K562 (cell line): ENCODE results near the gene USP24. TPM values are rescaled to one million over a fixed set of nuclear protein-coding genes. Genes with fewer than 3 reads are reported as not detected.

ENCODE experiments used
- ATAC-seq: fragments of 200-7000 bp; cut with Tn5 transposase; 3 replicates; pipeline ENCODE4 v1.9.1; 2020; ENCODE audit warnings: moderate library complexity
- BruUV-seq: library from RNA; stranded (reverse); fragments of 400-500 nt; replicated peaks from 2 replicates; lab custom pipeline; 2021; lab: Mats Ljungman, UMichigan
- CTCF ChIA-PET: fragments of 300-600 bp; formaldehyde crosslinking; extraction: SDS; loops from one replicate; lab custom pipeline; 2021; ENCODE audit warnings: low intra/inter-chr PET ratio; lab: Yijun Ruan, JAX
- POLR2A ChIA-PET: fragments of 300-600, 350-650 bp; sonication (Branson Sonifier 250); formaldehyde crosslinking; extraction: SDS; loops from one replicate; lab custom pipeline; 2021; ENCODE audit warnings: antibody characterized with exemption, inconsistent platforms; lab: Yijun Ruan, JAX
- DNase-seq, 4 experiments: peaks; one replicate each; pipeline versions ENCODE4 v3.0.0 to v3.0.0-alpha.2; 2011 to 2018; ENCODE audit warnings: low spot score in 3 of 4, mixed read lengths in 3 of 4; ENCODE audit errors: extremely low read depth in 1 of 4
- FAIRE-seq: peaks from 2 replicates; lab custom pipeline; 2011; peaks lifted over from hg19 to GRCh38; lab: Jason Lieb, UNC
- H2AFZ ChIP-seq: 2 replicates; pipeline ENCODE4 v1.6.0; 2011; ENCODE audit warnings: low read depth, low read length, control low read depth, inconsistent platforms
- H3K27ac ChIP-seq: fragments of 200-600 bp; 3 replicates; pipeline ENCODE4 v1.8.0; 2011; ENCODE audit warnings: low read depth, mild to moderate bottlenecking, control low read depth, inconsistent platforms, low read length, moderate library complexity, mixed read lengths; ENCODE audit errors: extremely low read depth
- H3K27me3 ChIP-seq, 2 experiments: fragments of 300-600 bp in 1 of 2; 2 replicates in 1 of 2; 3 replicates in 1 of 2; pipeline versions ENCODE4 v1.6.0 to v1.8.0; 2011; ENCODE audit warnings: inconsistent platforms in 2 of 2, low read length in 2 of 2, mild to moderate bottlenecking in 1 of 2, mixed read lengths in 1 of 2, moderate library complexity in 1 of 2; ENCODE audit not compliant: control insufficient read depth in 2 of 2, insufficient read depth in 2 of 2
- H3K36me3 ChIP-seq: fragments of 300-600 bp; 3 replicates; pipeline ENCODE4 v1.8.0; 2011; ENCODE audit warnings: mild to moderate bottlenecking, low read length, inconsistent platforms; ENCODE audit not compliant: control insufficient read depth, insufficient read depth
- H3K4me1 ChIP-seq, 2 experiments: fragments of 200-600 bp in 1 of 2; replicated peaks in 1 of 2; 2 replicates in 1 of 2; 3 replicates in 1 of 2; pipeline versions ENCODE4 v1.5.1 to v1.8.0; 2011; ENCODE audit warnings: inconsistent platforms in 2 of 2, low read length in 2 of 2, mild to moderate bottlenecking in 1 of 2, mixed read lengths in 1 of 2, moderate library complexity in 1 of 2; ENCODE audit not compliant: control insufficient read depth in 2 of 2, insufficient read depth in 2 of 2
- H3K4me2 ChIP-seq: 2 replicates; pipeline ENCODE4 v1.6.1; 2011; ENCODE audit warnings: low read length, control low read depth, inconsistent platforms, mixed read lengths; ENCODE audit not compliant: insufficient read depth
- H3K4me3 ChIP-seq: fragments of 200-600 bp; sonication (generic), shearing (Covaris generic); 2 replicates; pipeline ENCODE4 v1.5.1; 2016; ENCODE audit warnings: control low read depth, inconsistent platforms
- H3K79me2 ChIP-seq: fragments of 200-600 bp; 3 replicates; pipeline ENCODE4 v1.8.0; 2011; ENCODE audit warnings: low read length, inconsistent platforms; ENCODE audit not compliant: control insufficient read depth, insufficient read depth
- H3K9ac ChIP-seq, 2 experiments: 2 replicates each; pipeline versions ENCODE4 v1.6.0 to v1.6.1; 2011; ENCODE audit warnings: low read depth in 2 of 2, low read length in 2 of 2, control low read depth in 1 of 2, inconsistent platforms in 1 of 2, mild to moderate bottlenecking in 1 of 2, mixed read lengths in 1 of 2; ENCODE audit not compliant: insufficient read depth in 1 of 2
- H3K9me1 ChIP-seq: one replicate; pipeline ENCODE4 v1.6.0; 2011; ENCODE audit warnings: inconsistent platforms, mild to moderate bottlenecking, low read length, moderate library complexity; ENCODE audit not compliant: control insufficient read depth, insufficient read depth
- H3K9me3 ChIP-seq: replicated peaks from 2 replicates; pipeline ENCODE4 v1.5.1; 2011; ENCODE audit warnings: low read depth, low read length, inconsistent platforms; ENCODE audit not compliant: control insufficient read depth, insufficient read depth
- H4K20me1 ChIP-seq: replicated peaks from 2 replicates; pipeline ENCODE4 v1.6.1; 2011; ENCODE audit warnings: low read length, inconsistent platforms, mixed read lengths; ENCODE audit not compliant: control insufficient read depth, insufficient read depth
- CHAMP1 ChIP-seq: fragments of 450-650 bp; IDR thresholded peaks from 2 replicates; pipeline ENCODE4 v1.6.1; 2016; ENCODE audit warnings: mild to moderate bottlenecking
- WGBS: fragments of 100-300 bp; shearing (Covaris generic); methylation state at CpG from one replicate; pipeline ENCODE4 v1.1.6; 2016; ENCODE audit warnings: low coverage, mixed read lengths; ENCODE audit not compliant: insufficient coverage; ENCODE audit errors: missing lambda C conversion rate; 5-methylcytosine and 5-hydroxymethylcytosine counted together
- in situ Hi-C: fragments of 300-500 bp; cut with MboI; formaldehyde crosslinking; loops from 4 replicates; pipeline ENCODE4 v1.15.0; 2018; ENCODE audit warnings: inconsistent platforms, mixed read lengths
- intact Hi-C: fragments of 100-400 bp; cut with micrococcal nuclease; formaldehyde crosslinking; loops from 2 replicates; pipeline ENCODE4 v1.14.2; 2022
- polyA plus RNA-seq, 8 experiments: library from polyadenylated mRNA; depleted of rRNA in 4 of 8; stranded (reverse) in 5 of 8; unstranded in 3 of 8; fragments of >200 nt; fragmentation: Nextera tagmentation in 2 of 8; fragmentation: Illumina TruSeq in 1 of 8; extraction: Ambion mirVana in 2 of 8; extraction: Trizol in 1 of 8; gene quantifications; 2 replicates each; pipeline versions ENCODE4 v1.2.1 to v1.2.3, GENCODE V29; 2011 to 2014; ENCODE audit warnings: inconsistent platforms in 1 of 8, missing spikeins in 1 of 8
- total RNA-seq, 7 experiments: library from RNA; depleted of rRNA in 6 of 7; stranded (reverse); fragments of >200 nt in 6 of 7; fragmentation: Illumina TruSeq in 2 of 7; extraction: Trizol in 2 of 7; gene quantifications; 2 replicates each; pipeline versions ENCODE4 v1.2.1 to v1.2.3, GENCODE V29; 2011 to 2021; ENCODE audit warnings: low replicate concordance in 1 of 7

USP24 gene
- total and polyA plus RNA-seq, 9 of the 15 experiments (the other 6 are each of a cell fraction or from before 2014, with no cell fraction given) = 7.7 to 62.6 (median 36.8) TPM

- intact Hi-C loops (no loop called here), in situ Hi-C loops (no loop called here)
- Histone ChIP-seq H4K20me1 (no peaks in the 10 kb centered on the region), H3K36me3 (peaks cover 95% of the 10 kb centered on the region; the same call in 2 of the 3 replicates), H3K4me1 (peaks cover 0 to 8% of the 10 kb centered on the region in 2 experiments; a peak in 2 of 5 replicates), H3K9ac (no peak overlapping the region), H3K9me1 (no peaks in the 10 kb centered on the region), H3K9me3 (no peaks in the 10 kb centered on the region), H3K27me3 (no peaks in the 10 kb centered on the region), H3K79me2 (no peaks in the 10 kb centered on the region), H3K27ac (no peak overlapping the region), H2AFZ (no peak overlapping the region), H3K4me2 (no peak overlapping the region), H3K4me3 (no peak overlapping the region)
- ATAC-seq (no peak), DNase-seq (no peak), FAIRE-seq (no peak)
- TF ChIP-seq CHAMP1 = no peak
- POLR2A ChIA-PET = interaction anchor here (0.6 to 3.4 kb wide), 6 partner anchors 11 to 269 kb away, joined by 3 to 24 read pairs (median 4); no protein-coding TSS in a partner anchor
- CTCF ChIA-PET = no interaction called here
- WGBS = 84% methylated on average over 13 of the region's 14 CpGs
- no TSS peak for BruUV-seq
Measured at GRCh38 chr1:55060133-55060999, 154.8 kb downstream of the USP24 start.
